Right ventricle myocardium superior (tissue), 1 donor: ENCODE results near the gene BRPF3. TPM values are rescaled to one million over a fixed set of nuclear protein-coding genes. Genes with fewer than 3 reads are reported as not detected.

Experiments
- ATAC-seq: fragments of 200-7000 bp; cut with Tn5 transposase; one replicate; pipeline ENCODE4 v1.9.1; 2020; ENCODE audit warnings: mild to moderate bottlenecking; ENCODE audit not compliant: poor library complexity
- DNase-seq: peaks from one replicate; pipeline ENCODE4 v3.0.0-alpha.2; 2020
- intact Hi-C: fragments of 100-400 bp; cut with DNase I; formaldehyde crosslinking; loops from one replicate; pipeline ENCODE4 v1.11.2; 2022
- long read RNA-seq: library from polyadenylated mRNA; unstranded; transcript quantifications from one replicate; pipeline ENCODE4 v2.0.0, GENCODE V29; 2021
- total RNA-seq: library from RNA; stranded (reverse); fragmentation: NEBNext Ultra II Directional; extraction: Animal tissue kit (Norgen Biotek cat#: 25700); gene quantifications from one replicate; pipeline ENCODE4 v1.2.1, GENCODE V29; 2021
- donor health status: DM: no; HTN: yes; CAD: no; lungs with severe emphysema.

The BRPF3 gene
- 17.8 TPM for total RNA-seq
- long read RNA-seq, full-length matches to known transcripts, result 2 of 39 reads
- long read RNA-seq, partial matches to known transcripts, result 23 of 39 reads
- long read RNA-seq, other reads (novel, unspliced or antisense), result 14 of 39 reads

DNA sequence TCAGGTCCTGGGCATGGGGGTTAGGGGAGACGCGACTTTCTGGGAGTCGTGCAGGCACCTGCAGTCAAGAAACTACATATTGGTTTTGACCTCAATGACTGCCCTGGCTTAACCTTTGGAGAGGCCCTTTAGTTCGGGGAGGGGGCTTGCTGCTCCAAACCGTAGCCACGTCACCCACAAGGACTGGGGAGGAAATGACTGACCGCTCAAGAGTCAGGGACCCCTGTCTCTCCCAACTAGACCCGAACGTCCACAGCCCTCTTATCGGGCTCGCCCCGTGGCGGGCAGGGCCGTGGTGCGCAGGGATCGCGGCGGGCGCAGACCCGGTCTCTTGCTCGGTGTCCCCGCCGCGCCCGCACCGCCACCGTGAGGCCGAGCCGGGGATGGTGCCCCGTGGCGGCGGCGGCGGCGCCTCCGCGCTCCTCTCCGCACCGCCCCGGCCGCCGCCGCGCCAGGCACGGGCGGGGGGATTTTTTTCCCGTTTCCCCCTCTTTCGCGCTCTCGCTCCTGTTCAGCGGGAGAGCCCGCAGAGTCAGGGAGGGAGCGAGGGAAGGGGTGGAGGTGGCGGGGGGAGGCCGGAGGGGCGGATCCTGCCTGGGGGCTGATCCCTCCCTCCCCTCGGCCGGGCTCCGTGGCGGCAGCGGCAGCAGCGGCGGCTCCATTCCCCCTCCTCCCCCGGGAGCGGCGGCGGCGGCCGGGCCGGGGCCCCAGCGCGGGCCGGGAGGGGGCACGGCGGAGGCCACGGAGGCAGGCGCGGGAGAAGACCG, at the start of gene BRPF3:
Gene BRPF3, plus strand, starts transcription at position 632 of the 767 bp plus-strand sequence. CDS start 3,579 bp downstream, outside the sequence.
- ATAC-seq, result peak; percentile 85
- peak; percentile 87 for DNase-seq
- intact Hi-C loops, result loop anchor here (5.0 to 10.0 kb wide), 2 partner anchors 71 to 169 kb away; partner anchors contain the start of gene MAPK14

DNA sequence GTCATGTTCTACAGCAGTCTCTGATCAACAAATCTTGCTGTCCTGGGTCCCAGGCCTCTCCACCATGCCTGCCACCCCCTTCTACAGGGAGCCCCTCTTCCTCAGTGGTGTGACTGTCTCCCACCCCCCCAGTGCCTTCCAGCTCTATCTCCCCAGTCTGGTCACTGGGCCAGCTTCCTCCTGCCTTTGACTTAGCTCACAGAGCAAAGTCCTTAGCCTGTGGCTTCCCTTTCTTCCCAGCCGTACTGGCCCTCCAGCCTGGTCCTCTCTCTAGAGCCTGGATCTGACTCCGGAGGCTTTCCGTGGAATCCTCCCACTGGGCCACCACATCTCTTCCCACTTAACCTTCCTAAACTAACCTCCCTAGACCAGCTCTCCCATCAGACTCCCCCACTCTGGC, 49.2 kb upstream of the BRPF3 start:
- ATAC-seq (no peak), DNase-seq (no peak)
- intact Hi-C loops, result no loop called here

- intact Hi-C loops, result no loop called here
- ATAC-seq (no peak), DNase-seq (no peak)
Observed at GRCh38 chr6:36149476-36149875, 47.1 kb upstream of the BRPF3 start.

DNA sequence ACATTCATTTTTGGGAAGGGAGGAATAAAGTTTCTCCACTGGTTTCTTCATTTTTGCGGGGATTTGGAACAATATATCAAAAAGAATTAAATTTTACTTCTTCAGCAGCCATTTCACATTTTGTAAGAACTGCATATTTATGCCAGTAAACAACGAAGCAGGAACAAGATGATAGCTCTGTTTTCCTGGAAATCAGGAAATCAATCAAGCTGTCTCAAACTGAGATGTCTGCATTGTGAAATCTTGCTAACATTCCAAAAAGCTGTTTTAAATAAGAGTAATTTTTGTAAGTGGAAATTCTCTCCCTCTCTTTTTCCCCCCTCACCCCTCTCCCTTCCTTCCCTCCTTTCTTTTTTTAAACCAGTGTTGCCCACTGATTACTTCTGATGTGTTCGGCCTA, 46.3 kb upstream of the BRPF3 start:
- ATAC-seq (no peak), DNase-seq (no peak)
- intact Hi-C loops, result no loop called here

DNA sequence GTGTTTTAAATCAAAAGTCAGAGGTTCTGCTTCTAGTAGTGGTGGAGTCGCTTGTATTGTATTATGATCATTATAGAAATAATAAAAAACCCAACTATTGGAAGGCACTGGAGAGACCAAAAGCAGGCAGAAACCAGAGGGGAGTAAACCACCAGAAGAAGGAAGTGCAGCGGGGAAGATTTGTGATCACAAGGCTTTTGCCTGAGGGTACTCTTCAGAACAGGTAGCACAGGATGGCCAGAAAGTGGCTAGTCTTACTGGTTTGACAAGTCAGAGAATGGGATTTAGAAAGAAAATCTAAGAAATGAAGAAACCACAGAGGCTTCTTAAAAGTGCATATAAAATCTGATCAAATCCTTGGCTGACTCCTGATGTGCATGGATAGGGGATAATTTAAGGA, 42.3 kb upstream of the BRPF3 start:
- DNase-seq, result no peak
- intact Hi-C loops, result no loop called here
- ATAC-seq, result no peak

- DNase-seq (no peak), ATAC-seq (no peak)
- intact Hi-C loops, result no loop called here
Observed at GRCh38 chr6:36155662-36156061, 40.9 kb upstream of the BRPF3 start.

DNA sequence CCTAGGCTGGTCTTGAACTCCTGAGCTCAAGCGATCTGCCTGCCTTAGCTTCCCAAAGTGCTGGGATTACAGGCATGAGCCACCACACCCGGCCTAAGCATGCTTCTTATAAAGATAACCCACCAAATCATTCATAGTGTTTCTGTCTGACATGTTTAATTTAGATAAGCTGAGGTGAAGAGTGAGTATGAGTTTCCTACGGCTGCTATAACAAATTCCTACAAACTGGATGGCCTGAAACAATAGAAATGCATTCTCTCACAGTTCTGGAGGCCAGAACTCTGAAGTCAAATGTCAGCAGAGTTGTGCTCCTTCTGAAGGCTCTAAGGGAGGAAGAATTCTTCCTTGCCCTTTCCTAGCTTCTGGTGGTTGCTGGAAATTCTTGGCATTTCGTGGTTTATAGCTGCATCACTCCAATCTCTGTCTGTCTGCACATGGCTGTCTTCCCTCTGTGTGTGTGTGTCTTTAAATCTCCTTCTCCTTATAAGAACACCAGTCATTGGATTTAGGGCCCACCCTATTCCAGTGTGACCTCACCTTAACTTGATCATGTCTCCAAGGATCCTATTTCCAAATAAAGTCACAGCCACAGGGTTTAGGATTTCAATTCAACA, 36.3 kb upstream of the BRPF3 start:
- ATAC-seq, result no peak
- intact Hi-C loops, result no loop called here
- DNase-seq, result no peak

DNA sequence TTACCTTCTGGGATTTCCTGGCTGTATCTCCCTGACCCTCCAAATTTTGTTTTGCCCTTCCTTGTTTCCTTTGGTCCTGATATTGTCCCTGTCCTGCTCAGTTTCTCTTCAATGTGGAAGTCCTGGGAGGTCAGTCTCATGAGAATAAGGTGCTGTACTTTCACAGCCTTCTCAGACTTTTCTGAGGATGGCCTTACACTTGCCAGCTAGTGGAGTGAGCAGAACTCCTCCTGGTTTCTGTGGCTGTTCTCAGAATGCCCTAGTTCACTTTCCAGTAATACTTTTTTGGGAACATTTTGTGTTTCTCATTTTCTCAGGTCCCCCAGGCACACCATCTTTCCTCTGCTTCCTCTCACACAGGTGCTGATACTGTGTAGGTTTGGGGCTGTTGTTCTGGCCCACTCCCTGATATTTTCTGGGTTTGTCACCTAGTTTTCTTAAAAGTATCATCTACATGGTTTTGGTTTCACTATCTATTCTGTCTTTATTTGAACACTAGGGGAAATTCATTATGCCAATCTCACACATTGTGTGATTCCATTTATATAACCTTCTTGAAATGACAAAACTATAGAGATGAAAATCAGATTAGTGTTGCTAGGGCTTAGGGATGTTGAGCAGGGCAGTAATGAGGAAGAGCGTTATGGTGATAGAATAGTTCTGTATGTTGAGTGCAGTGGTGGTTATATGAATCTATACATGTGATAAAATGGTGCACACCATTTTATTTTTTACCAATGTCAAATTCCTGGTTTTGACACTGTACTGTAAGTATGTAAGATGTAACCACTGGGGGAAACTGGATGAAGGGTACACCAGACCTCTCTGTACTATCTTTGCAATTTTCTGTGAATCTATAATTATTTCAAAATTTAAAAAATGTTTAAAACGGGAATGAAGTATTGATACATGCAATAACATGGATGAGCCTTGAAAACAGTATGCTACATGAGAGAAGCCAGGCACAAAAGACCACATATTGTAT, 27.2 kb upstream of the BRPF3 start:
- intact Hi-C loops, result no loop called here
- DNase-seq (no peak), ATAC-seq (no peak)

DNA sequence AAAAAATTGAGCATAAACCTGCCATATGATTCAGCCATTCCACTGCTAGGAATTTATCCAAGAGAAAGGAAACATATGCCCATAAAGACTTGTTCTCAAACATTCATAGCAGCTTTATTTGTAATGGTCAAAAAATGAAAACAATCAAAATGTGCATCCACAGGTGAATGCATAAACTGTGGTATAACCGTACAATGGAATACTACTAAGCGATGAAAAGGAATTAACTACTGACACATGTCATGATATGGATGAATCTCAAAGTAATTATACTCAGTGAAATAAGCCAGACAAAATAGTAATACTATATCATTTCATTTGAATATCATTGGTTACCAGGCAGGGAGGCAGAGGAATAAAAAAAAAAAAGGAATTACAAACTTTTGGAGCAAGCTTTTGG, 25.8 kb upstream of the BRPF3 start:
- no peak for ATAC-seq
- DNase-seq, result no peak
- intact Hi-C loops, result no loop called here

- no peak for DNase-seq
- no peak for ATAC-seq
- intact Hi-C loops, result no loop called here
Observed at GRCh38 chr6:36171573-36171972, 25.0 kb upstream of the BRPF3 start.

GRCh38 chr6:36177166-36177565, 19.4 kb upstream of the BRPF3 start:
- intact Hi-C loops, result no loop called here
- DNase-seq (no peak), ATAC-seq (no peak)

DNA sequence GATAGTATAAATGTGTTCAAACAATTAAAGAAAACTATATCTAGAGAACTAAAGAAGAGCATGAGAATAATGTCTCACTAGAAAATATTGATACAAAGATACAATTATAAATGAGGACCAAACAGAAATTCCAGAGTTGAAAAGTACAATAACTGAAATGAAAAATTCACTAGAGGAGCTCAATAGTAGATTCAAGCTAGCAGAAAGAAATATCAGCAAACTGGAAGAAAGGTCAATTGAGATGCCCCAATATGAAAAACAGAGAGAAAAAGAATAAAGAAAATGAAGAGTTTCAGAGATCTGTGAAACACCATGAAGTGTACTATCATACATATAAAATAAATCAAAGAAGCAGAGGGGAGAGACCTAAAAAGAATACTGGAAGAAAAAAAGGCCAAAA, 18.0 kb upstream of the BRPF3 start:
- DNase-seq, result no peak
- intact Hi-C loops, result no loop called here
- no peak for ATAC-seq

DNA sequence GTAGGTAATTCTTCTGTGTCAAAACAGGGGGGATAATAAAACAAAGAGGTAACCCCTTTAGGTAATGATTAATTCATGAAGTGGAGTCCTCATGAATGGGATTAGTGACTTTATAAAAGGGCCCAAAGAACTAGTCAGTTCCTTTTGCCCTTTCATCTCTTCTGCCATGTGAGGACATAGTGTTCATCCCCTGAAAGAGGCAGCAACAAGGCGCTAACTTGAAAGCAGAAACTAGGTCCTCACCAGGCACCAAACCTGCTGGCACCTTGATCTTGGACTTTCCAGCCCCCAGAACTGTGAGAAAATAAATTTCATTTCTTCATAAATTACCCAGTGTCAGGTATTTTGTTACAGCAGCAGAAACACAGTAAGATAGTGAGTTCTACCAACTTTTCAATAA, 16.4 kb upstream of the BRPF3 start:
- intact Hi-C loops, result no loop called here
- no peak for ATAC-seq
- no peak for DNase-seq

- intact Hi-C loops, result no loop called here
- DNase-seq, result no peak
- ATAC-seq, result no peak
Observed at GRCh38 chr6:36184311-36184710, 12.2 kb upstream of the BRPF3 start.

- ATAC-seq (no peak), DNase-seq (no peak)
- intact Hi-C loops, result no loop called here
Observed at GRCh38 chr6:36186199-36186598, 10.3 kb upstream of the BRPF3 start.

DNA sequence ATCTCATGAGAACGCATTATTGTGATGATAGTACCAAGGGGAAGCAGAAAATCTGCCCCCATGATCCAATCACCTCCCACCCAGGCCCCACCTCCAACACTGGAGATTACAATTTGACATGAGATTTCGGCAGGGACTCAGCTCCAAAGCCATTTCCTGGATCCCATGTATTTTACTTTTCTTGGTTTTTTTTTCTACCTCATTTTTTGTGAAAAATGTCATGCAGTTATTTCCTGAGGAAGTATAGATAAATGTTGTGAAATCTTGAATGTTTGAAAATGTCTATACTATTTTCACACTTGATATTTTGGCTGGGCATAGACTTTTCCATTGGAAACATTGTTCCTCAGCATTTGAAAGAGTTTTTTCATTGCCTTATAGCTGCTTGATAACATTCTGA, 9.1 kb upstream of the BRPF3 start:
- intact Hi-C loops, result no loop called here
- ATAC-seq (no peak), DNase-seq (no peak)

DNA sequence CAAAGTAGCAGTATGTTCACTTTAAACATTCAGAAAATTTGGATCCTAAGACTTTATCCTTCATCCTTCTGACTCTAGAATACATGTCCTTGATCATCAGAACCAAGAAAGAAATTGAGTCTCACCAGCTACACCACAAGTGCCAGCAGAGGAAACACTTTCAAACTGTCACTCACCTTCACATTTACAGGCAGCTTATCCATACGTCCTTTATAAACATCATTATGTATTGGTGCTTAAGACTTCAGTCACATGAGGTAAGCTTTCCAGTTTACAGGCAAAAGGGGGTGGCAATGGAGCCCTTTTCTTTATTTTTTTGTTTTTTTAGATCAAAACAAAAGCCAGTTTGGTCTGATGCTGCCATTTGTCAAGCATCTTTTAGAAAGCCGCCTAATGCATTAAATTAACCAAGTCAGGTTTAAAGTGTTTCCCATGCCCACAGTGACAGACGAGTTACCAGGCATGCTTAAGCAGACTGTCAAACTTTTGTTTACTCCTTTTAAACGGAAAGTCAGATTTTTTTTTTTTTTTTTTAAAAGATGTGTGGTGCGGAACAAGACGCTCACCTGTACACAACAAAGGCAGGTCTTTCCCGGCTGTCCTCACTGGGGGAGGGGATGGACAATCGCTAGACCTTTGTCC, 952 bp upstream of the BRPF3 start:
- peak; percentile 1 for ATAC-seq
- no peak for DNase-seq
- intact Hi-C loops, result loop anchor here (5.0 to 10.0 kb wide), 2 partner anchors 71 to 168 kb away; partner anchors contain the start of gene MAPK14

DNA sequence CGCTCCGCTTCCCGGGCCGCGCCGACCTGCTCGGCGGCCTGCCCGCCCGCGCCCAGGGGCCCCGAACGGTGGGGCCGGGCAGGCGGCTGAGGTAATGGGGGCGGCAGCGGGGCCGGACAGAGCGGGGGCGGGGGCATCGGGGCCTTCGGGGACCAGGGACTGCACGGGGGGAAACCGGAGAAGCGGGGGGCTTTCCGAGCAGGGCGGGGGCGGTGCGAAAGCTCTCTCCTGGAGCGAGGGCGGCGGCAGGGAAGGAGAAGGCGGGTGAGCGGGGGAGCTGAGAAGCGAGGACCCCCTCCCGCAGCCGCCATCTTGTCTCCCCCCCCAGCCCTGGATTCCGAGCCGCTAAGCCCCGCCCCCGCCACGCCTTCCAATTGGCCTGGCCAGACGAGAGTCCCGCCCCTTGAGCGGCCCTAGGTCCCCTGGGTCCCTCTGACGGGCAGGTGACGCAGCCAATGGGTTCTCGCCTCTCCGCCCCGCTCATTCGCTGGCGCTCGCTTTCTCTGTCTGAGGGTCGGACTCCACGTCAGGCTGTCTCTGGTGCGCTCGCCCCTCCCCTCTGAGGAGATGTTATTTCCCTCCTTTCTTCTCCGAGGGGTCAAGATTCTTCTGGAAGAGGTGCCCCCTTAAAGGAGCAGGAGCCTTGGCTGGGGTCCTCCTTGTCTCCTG, 470 bp downstream of the BRPF3 start:
- DNase-seq (peak; percentile 99), ATAC-seq (peak; percentile 98)
- intact Hi-C loops, result loop anchor here (5.0 to 10.0 kb wide), 2 partner anchors 72 to 170 kb away; partner anchors contain the start of gene MAPK14
